Eye (tissue), 1 donor: Measurements from ENCODE around the gene ASF1B.
"Not testable (repeated sequence)": the region's sequence is repeated elsewhere in the genome, so short reads cannot be mapped to it uniquely, and the experiment has no call there.

ENCODE experiments used
- DNase-seq: peaks from one replicate; pipeline ENCODE4 v3.0.0-alpha.2; 2015

ASF1B gene

DNA sequence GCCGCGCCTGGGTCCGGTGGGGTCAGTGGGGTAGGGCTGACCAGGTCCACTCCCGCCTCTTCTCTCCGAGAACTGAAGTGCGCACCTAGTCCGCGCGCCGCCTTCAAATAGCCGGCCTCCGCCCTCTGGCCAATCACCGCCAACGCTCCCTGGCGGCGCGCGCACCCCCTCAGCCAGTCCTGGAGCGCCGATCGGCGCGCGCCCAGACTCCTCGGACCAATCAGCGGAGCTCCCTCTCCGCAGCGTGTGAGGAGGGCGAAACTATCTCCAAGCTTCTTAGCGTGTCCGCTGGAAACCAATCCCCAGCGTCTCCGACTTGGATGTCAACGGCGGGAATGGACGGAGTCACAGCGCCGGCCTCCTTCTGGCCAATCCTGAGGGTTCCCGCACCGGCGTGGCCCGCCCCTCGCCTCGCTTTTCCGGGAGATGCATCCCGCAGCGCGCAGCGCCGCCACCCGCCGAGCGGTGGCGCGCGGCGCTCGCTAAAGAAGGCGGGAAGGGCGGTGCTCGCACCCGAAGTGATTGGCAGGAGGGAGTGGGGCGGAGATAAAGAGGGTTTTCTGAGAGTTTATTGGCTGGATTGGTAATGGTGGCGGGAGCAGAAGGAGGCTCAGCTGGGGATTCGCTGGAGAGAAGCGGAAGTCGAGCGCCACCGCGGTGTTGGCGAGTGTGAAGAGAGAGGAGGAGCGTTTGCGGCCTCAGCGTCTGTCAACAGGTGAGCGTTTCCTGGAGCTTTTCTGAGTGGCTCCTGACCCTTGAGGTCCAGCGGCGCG lies at the start of gene ASF1B:
ASF1B (minus strand) TSS at position 81 of the 773 bp plus-strand sequence. CDS start 133 bp downstream, outside the sequence.
- DNase-seq, result peak; percentile 99

DNA sequence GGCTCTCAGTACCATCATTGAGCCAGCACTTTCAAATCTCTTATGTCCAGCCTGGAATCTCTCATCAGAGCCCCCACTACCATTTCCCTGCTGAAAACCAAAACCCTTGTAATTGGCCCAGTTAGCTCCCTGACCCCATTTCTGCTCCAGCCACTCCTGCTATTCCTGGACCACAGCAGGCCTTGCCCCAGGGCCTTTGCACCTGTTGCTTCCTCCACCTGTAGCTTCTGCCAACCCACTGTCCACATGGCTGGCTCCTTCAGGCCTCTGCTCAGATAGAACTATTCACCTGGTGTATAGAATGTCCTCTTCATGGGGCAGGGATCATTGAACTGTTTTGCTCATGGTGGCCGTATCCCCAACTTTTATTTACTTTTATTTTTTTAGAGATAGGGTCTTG lies 49.3 kb upstream of the ASF1B start:
- DNase-seq, result not testable (repeated sequence)

DNA sequence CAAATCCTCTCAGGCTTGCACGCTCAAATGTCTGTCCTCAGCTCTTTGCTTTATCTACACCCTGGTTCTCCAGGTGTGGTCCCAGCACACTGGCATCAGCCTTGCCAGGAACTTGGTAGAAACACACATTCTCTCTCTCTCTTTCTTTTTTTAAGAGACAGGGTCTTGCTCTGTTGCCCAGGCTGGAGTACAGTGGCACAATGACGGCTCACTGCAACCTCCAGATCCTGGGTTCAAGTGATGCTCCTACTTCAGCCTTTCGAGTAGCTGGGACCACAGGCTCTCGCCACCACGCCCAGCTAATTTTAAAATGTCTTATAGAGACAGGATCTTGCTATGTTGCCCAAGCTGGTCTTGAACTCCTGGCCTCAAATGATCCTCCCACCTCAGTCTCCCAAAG lies 48.8 kb upstream of the ASF1B start:
- DNase-seq, result no peak

DNA sequence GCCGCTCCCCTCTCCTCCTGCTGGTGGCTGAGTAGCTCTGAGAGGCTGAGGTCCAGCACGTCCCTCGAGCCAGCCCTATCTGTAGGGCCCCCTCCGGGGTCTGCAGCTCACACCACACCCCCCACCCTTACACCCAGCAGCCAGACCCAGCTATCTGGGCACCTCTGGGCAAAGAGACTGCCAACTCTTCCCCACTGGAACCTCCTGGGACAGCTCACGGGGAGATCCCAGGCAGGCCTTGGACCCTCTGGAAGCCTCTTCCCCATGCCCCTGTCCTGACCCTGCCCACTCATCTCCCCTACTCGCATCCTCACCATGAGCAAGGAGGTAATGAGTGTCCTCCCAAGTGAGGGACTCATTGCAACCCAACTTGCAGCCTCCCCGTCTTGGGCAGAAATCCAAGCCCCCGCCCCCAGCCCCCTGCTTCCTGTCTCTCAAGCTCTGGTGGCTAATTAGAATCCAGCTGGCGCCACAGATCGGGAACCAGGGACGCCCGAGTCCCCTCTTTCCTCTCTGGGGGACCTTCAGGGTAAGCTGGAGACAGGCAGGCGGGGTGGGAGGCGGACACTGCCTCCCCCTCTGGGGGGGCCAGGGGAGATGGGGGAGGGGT lies 47.5 kb upstream of the ASF1B start:
- DNase-seq, result peak; percentile 29

DNA sequence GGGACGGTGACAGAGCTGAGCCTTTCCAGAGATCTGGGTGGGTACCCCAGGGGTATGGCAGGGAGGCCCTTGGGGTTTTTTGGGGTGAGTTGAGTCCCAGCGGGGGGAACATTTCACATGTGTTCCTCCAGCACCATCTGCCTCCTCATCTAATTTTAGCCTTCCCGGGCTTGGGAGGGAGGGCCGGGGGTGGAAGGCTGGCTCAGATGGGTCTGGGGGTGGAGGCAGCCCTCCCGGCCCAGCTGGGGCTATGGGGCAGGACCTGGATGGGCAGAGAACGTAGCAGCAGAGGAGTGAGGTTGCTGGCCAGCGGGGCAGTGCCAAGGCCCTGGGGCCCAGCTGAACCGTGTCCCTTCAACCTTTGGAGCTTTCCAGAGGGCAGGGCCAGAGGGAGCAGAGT lies 46.1 kb upstream of the ASF1B start:
- DNase-seq, result no peak

DNA sequence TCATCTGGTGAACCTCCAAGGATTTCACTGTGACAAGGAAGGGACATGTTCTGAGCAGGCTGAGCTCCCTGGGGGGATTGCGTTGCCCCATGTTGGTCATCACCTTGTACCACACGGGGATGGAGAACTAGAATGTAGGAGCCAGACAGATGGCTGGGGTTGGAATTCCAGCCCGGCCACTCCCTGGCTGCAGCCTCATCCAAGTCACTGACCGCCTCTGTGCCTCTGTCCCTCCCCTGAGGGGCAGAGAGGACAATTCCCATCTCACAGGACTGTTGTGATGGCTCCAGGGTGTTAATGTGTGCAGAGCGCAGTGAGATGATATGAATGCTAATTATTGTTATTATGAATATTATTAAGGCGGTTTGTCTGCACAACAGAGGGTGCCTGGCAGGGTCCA lies 45.5 kb upstream of the ASF1B start:
- no peak for DNase-seq

DNA sequence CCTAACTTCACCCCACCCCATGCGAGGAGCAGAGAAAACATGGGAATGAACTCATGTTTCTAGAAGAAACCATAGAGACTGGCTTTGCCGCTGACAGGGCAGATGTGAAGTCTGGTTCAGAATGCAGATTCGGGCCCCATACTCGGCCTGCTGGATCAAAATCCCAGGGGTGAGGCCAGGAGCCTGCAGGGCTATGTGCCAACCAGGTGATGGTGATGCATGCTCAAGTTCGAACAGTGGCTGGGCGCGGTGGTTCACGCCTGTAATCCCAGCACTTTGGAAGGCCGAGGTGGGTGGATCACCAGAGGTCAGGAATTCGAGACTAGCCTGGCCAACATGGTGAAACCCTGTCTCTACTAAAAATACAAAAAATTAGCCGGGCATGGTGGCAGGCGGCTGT lies 44.8 kb upstream of the ASF1B start:
- not testable (repeated sequence) for DNase-seq

DNA sequence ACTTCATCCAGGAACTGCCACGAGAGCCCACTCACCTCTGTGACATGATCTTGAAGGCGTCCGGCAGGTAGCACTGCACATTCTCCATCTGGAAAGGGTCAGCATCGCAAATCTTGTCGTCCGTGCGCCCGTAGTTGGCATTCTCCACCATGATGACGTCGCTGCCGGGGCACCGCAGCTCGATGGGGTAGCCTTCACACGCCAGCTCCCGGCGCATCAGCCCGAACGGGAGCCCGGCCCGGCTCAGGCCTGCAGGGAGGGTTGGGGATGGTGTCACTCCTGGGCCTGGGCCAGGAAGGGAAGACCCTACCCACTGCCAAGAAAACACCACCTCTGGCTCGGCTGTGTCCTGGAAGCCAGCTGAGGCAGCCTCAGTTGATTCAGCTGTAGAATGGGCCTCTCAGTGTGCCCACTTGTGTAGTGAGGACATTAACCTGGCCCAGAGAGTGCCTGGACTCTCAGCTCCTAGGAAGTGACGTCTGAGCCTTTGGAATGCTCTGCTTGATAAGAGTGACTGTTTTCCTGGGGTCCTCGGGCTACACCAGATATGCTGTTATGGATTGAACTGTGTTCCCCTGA lies 41.2 kb upstream of the ASF1B start:
- DNase-seq, result no peak

DNA sequence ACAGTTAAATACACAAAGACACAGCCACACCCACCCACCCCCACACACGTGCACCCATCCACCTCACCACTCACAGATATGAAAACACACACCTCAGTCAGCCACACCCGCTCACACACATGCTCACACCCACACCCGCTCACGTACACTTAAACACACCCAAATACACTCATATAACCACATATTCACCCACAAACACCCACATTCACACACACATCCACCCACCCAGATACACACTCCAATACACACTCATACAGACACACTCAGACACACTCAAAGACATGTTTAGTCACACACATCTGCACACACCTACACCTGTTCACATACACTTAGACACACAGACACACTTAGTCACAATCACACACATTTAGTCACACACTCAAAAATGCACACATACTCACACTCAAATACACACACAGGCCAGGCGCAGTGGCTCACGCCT lies 39.0 kb upstream of the ASF1B start:
- DNase-seq, result no peak

DNA sequence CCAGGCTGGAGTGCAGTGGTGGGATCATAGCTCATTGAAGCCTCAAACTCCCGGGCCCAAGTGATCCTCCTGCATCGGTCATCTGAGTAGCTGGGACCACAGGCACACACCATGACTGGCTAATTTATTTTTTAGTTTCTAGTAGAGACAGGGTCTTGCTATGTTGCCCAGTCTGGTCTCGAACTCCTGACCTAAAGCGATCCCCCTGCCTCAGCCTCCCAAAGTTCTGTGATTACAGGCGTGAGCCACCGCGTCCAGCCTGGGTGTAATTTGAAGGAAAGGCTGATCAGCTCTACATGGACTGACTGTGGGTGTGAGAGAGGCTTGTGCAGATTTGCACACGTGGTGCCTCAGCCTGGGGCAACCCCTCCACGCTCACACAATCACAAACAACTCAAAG lies 38.5 kb upstream of the ASF1B start:
- DNase-seq, result no peak

DNA sequence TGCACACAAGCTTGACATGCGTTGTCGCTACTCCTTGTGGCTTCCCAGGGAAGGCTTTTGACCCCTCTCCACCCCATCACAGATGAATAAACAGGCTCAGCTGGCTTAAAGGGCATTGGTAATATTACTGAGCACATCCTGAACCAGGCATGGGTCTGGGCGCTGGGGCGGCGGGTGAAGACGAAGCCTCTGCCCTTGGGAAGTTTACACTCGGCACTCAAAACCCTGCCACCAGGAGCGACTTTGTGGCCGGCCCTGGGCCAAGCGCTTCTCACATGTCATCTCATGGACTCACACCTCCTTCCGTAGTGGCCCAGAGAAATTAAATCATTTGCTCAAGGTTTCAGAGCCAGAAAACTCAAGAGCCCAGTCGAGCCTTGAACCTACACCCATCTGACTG lies 32.6 kb upstream of the ASF1B start:
- DNase-seq, result no peak

DNA sequence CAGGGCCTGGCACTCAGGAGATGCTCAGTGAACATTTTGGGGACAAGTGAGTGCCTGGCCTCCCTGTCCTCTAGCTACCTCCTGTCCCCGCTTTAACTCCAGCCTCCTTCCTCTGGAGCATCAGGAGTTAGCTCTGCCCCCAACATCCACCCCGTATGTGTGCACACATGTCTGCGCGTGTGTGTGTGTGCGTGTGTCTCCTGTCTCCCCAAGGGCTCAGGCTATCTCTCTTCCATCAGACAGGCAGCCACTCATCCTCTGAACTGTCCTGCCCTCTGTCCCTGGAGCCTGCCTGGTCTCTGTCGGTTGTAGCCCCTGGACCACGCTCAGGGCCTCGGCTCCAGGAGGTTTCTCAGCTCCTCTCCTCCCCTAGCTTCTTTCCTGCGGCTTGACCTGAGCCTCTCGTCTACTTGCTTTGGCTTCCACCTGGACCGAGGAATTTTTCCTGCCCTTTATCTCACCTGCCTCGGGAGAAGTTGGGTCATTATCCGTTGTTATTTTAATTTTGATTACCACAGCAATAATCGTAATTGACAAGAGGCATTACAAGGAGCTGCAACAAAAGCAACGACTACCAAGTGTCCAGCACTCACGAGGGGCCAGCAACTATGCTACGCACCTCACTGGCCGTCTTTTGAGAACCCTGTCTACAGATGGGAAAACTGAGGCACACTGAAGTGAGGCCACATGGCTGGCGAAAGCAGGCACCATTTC lies 32.0 kb upstream of the ASF1B start:
- DNase-seq, result no peak

DNA sequence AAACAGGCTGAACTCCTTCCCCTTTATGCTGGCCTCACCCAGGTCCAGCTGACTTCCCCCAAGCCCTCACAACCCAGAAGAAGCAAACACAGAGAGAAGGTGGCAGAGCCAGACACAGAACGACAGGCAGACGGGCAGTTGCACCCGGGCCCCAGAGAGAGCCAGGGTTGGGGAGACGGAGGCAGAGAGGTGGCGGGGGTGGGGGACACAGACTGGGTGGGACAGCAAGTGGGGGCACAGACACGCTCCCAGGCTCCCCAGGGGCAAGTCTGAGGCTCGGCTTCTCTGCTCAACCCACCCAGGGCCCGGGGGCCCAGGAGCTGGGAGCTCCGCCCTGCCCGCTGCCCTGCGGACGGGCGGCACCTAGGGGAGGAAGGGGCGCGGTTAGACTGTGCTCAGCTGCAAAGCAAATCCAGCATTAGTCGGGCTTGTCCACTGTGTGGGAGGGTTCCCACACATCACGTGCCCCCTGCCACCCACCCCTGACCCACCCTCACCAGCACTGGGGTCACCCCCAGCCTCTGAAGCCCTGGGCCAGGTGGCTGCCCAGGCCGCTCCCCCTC lies 31.3 kb upstream of the ASF1B start:
- DNase-seq, result no peak

DNA sequence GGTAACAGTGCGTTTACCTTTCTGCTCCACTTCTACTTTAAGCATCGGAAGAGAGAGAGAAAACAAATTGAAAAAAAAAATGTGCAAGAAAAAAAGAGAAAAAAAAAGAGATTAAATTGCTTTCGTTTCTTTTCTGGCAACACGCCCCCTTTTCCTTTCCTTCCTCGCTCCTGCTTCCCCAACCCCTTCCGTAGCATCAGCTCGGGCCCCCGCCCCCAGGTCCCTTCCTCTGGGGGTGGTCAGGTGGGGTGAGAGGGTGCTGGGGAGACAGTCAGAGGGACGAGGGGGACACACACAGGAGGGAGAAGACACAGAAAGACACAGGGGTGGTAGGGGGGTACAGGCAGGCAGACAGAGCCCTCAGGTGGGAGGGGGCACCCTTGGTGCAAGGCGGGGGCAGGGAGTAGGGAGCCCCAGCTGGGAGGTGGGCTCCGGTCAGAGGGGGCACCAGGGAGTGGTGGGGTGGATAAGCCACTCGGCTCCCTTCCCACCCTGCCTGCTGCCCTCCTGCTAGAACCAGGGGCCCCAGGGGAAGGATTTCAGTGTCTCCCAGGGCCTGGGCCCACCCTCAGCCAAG lies 30.7 kb upstream of the ASF1B start:
- DNase-seq, result no peak

DNA sequence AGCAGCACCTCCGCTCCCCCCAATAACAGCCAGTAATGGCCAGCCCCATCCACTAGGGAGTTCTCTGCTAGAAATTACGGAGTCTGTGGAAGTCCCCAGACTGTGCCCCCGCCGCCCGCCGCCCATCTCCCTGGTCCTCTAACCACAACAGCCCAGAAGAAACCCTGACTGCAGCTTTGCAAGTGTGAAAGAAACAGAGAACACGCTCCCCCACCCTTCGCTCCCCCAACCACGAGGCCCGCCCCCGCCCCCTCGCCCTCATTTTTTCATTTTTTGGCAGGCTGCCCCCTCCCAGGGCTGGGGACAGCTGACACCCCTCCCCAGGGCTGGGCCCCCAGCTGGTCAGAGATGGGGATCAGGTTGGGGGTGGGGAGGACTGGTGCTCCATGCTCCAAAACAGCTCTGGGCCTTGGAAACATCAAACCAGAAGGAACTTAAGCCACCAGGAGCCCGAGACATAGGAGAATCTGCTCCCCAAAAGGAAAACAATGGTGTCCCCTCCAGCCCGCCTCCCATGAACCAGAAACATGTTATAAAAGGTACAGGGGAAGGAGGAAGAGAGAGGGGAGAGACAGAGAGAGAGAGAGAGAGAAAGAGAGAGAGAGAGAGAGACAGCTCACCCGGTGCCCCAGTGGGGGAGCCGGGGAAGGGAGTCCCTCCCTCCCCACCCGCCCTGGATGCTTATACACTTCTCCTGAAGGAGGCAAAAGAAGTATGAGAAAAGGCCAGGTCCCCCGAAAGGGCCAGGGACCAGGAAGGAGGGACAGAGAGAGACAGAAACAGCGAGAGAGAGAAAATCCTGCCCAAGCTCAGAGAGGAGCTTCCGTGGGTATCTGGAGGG lies 29.8 kb upstream of the ASF1B start:
- peak; percentile 37 for DNase-seq

DNA sequence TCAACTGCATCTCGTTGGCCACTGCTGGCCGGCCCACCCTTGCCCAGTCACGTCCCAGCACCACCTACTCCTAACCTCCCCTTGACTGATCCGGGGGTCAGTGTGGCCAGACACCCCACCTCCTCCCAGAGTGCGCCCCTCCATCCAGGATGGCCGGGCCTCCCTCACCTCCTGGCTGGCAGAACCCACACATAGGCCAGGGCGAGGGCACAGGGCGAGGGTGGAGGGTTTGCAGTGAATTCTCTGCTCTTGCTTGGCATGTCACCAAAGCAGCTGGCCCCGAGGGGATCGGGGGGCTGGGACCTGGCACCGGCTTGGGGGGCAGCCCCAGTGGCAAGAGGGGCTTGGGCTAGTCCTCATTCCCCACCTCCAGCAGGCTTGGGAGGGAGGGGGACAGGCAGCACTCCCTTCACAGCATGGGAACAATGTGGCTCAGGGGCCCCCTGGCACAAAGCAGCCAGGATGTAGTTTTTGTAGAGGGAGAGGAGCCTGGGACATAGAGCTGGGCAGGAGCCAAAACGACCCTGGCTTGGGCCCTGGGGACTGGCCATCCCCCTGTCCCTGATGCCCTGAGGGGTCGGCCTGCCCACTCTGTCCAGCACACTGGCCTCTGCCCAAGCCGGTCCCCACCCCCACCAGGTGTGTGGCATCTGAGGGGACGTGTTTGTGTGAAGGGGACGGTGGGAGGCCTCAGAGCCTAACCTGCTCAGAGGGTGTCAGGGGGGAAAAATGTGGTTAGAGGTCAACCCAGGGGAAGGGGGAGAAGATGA lies 28.5 kb upstream of the ASF1B start:
- no peak for DNase-seq

DNA sequence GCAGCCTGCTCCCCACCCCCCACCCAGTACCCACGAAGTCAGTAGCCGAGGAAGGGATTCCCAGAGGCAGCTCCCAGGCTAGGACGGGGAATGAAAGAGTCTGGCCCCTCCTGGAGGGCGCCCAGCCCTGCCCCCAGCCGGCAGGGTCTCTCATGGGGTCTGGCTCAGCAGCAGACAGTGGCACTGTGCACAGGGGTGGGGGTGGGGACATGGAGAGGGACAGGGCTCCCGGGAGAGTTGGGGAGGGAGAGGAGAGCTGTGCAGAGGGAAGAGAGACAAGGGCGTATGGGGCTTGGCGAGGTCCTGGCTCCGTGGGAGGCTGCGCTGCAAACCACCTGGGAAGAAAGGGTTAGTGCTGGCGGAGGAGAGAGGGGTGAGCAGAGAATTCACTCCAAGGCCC lies 27.7 kb upstream of the ASF1B start:
- DNase-seq, result no peak

DNA sequence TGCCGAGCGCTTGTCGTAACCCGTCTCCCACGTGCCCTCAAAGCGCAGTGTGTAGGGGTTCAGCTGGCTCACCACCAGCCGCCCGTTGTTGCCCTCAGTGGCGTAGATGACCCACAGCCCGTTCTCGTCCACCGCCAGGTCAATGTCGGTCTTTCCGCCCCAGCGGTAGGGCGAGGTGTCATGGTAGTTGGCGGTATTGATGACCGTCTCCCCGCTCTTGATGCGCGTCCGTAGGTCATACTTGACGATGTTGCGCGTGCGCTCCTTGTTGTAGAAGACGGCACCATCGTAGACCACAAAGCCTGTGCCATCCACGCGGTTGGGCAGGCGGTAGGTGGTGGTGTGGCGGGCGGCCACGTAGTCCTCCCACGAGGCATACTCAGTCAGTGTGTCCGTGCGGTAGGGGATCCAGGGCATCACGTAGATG lies 26.5 kb upstream of the ASF1B start:
- no peak for DNase-seq

DNA sequence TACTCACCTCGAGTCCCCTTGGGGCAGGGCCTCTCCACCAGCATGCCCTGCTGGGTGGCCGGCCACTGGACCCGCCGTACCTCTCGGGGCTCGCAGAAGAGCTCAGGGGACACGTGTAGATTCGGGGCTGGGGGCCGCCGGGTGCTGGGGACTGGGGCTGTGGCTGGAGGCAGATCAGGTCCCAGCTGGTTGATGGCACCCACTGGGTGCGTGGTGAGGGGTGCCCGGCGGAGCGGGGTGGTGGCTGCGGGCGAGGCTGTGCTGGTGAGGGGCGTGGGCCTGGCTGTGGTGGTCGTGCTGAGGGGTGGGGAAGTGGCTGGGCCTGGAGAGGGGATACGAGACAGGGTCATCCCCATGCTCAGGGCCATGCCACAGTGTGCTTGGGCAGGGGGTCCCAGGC lies 24.9 kb upstream of the ASF1B start:
- no peak for DNase-seq

DNA sequence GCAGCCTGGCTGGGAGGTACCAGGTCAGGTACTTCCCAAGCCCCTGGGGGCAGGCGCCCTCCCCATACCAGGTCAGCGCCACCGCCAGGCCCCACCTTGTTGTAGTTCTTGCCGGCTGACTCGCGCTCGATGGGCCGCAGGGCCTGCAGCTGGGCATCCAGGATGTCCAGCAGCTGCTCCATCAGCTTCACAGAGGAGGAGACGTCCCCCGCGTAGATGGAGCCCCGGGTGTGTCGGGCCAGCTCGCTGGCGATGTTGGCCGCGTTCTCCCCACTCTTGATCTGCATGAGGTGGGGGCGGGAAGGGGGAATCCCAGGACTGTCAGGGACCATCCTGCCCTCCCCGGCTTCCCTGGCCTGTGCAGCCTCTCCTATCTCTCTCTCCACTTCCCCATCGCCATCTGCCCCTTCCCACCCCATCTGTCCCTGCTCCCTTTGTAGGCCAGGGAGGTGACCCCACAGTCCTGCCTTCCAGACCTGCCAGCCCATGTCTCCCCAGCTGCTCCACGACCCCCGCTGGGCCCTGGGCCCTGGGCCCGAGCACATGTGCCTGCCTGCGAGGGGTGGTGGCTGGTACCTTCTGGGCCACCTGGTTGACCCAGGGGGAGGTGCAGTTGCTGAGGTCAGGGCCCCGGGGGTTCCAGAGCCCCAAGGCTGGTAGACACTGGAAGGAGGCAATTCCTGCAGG lies 23.8 kb upstream of the ASF1B start:
- peak; percentile 31 for DNase-seq

DNA sequence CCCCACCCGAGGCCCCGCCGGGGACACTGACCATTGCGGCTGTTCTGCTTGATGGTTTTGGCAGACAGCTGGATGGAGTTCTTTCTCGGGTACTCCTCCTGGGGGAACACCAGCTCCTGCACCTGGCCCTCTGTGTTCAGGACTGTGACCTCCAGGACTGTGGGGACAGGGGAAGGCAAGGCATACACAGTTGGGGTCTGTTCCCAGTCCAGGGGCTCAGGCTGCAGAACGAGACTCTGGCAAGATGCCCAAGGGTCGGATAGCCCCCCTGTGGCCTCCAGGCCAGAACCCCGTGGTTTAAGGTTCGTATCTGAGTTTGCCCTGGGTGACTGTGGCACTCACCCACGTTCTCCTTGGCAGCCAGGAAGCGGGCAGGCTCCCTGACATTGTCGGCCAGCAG lies 22.7 kb upstream of the ASF1B start:
- DNase-seq, result no peak
